T-helper 1 cell treated with Interleukin-12 subunit alpha and Interleukin-12 subunit beta and Interleukin-4 antibody, amounts not matched to agents 30 μg/mL and 1 μg/mL, for 36 hours (primary cell): ENCODE results near the gene AVPR1B.

ENCODE experiments used
- H3K27ac Mint-ChIP-seq: one replicate; pipeline ENCODE4 v1.8.0; 2021; ENCODE audit warnings: mild to moderate bottlenecking, mixed read lengths
- H3K27me3 Mint-ChIP-seq: one replicate; pipeline ENCODE4 v1.8.0; 2021; ENCODE audit warnings: low read depth, mixed read lengths
- H3K36me3 Mint-ChIP-seq: one replicate; pipeline ENCODE4 v1.8.0; 2021; ENCODE audit warnings: low read depth, mixed read lengths
- H3K4me1 Mint-ChIP-seq: one replicate; pipeline ENCODE4 v1.8.0; 2021; ENCODE audit warnings: low read depth, mixed read lengths
- H3K4me3 Mint-ChIP-seq: one replicate; pipeline ENCODE4 v1.8.0; 2021; ENCODE audit warnings: mild to moderate bottlenecking, moderate library complexity, mixed read lengths
- H3K9me3 Mint-ChIP-seq: one replicate; pipeline ENCODE4 v1.8.0; 2021; ENCODE audit warnings: mixed read lengths

The AVPR1B gene

GRCh38 chr1:206106328-206107167, 10.6 kb downstream of the AVPR1B start:
- Mint-ChIP-seq H3K4me1 (peaks cover 3% of the 10 kb centered on the region), H3K36me3 (no peaks in the 10 kb centered on the region), H3K27me3 (peaks cover 25% of the 10 kb centered on the region), H3K27ac (no peak overlapping the region), H3K9me3 (no peaks in the 10 kb centered on the region), H3K4me3 (no peak overlapping the region)

GRCh38 chr1:206105464-206105995, 11.7 kb downstream of the AVPR1B start:
- Mint-ChIP-seq H3K36me3 (no peaks in the 10 kb centered on the region), H3K27me3 (peaks cover 36% of the 10 kb centered on the region), H3K27ac (no peak overlapping the region), H3K9me3 (no peaks in the 10 kb centered on the region), H3K4me3 (no peak overlapping the region), H3K4me1 (peaks cover 3% of the 10 kb centered on the region)

GRCh38 chr1:206103979-206104378, 13.2 kb downstream of the AVPR1B start:
- Mint-ChIP-seq H3K4me3 (no peak overlapping the region), H3K27ac (no peak overlapping the region), H3K9me3 (no peaks in the 10 kb centered on the region), H3K36me3 (no peaks in the 10 kb centered on the region), H3K4me1 (peaks cover 3% of the 10 kb centered on the region), H3K27me3 (peaks cover 47% of the 10 kb centered on the region)

GRCh38 chr1:206102292-206102936, 14.8 kb downstream of the AVPR1B start:
- H3K4me1 Mint-ChIP-seq, result peaks cover 3% of the 10 kb centered on the region
- H3K36me3 Mint-ChIP-seq, result no peaks in the 10 kb centered on the region
- H3K27ac Mint-ChIP-seq, result no peak overlapping the region
- peaks cover 53% of the 10 kb centered on the region for H3K27me3 Mint-ChIP-seq
- no peaks in the 10 kb centered on the region for H3K9me3 Mint-ChIP-seq
- H3K4me3 Mint-ChIP-seq, result no peak overlapping the region

GRCh38 chr1:206101351-206102045, 15.7 kb downstream of the AVPR1B start:
- Mint-ChIP-seq H3K4me1 (peaks cover 3% of the 10 kb centered on the region), H3K27ac (no peak overlapping the region), H3K27me3 (peaks cover 56% of the 10 kb centered on the region), H3K36me3 (no peaks in the 10 kb centered on the region), H3K4me3 (no peak overlapping the region), H3K9me3 (no peaks in the 10 kb centered on the region)

GRCh38 chr1:206100226-206100815, 16.9 kb downstream of the AVPR1B start:
- peaks cover 3% of the 10 kb centered on the region for H3K4me1 Mint-ChIP-seq
- no peaks in the 10 kb centered on the region for H3K9me3 Mint-ChIP-seq
- H3K27ac Mint-ChIP-seq, result no peak overlapping the region
- H3K36me3 Mint-ChIP-seq, result no peaks in the 10 kb centered on the region
- no peak overlapping the region for H3K4me3 Mint-ChIP-seq
- H3K27me3 Mint-ChIP-seq, result peaks cover 56% of the 10 kb centered on the region

- no peaks in the 10 kb centered on the region for H3K9me3 Mint-ChIP-seq
- no peaks in the 10 kb centered on the region for H3K4me1 Mint-ChIP-seq
- H3K27me3 Mint-ChIP-seq, result peaks cover 67% of the 10 kb centered on the region
- no peak overlapping the region for H3K27ac Mint-ChIP-seq
- H3K36me3 Mint-ChIP-seq, result no peaks in the 10 kb centered on the region
- no peak overlapping the region for H3K4me3 Mint-ChIP-seq
These were observed 18.8 kb downstream of the AVPR1B start for GRCh38 chr1:206098242-206098919.

- no peak overlapping the region for H3K27ac Mint-ChIP-seq
- H3K4me1 Mint-ChIP-seq, result no peaks in the 10 kb centered on the region
- peaks cover 67% of the 10 kb centered on the region for H3K27me3 Mint-ChIP-seq
- H3K4me3 Mint-ChIP-seq, result no peak overlapping the region
- no peaks in the 10 kb centered on the region for H3K36me3 Mint-ChIP-seq
- H3K9me3 Mint-ChIP-seq, result no peaks in the 10 kb centered on the region
These were observed 19.8 kb downstream of the AVPR1B start for GRCh38 chr1:206097381-206097780.

- H3K36me3 Mint-ChIP-seq, result no peaks in the 10 kb centered on the region
- no peaks in the 10 kb centered on the region for H3K9me3 Mint-ChIP-seq
- no peaks in the 10 kb centered on the region for H3K4me1 Mint-ChIP-seq
- H3K27ac Mint-ChIP-seq, result no peak overlapping the region
- peaks cover 60% of the 10 kb centered on the region for H3K27me3 Mint-ChIP-seq
- no peak overlapping the region for H3K4me3 Mint-ChIP-seq
These were observed 23.2 kb downstream of the AVPR1B start for GRCh38 chr1:206094024-206094423.

GRCh38 chr1:206089341-206089740, 27.8 kb downstream of the AVPR1B start:
- peaks cover 71% of the 10 kb centered on the region for H3K27me3 Mint-ChIP-seq
- H3K27ac Mint-ChIP-seq, result no peak overlapping the region
- H3K4me3 Mint-ChIP-seq, result no peak overlapping the region
- no peaks in the 10 kb centered on the region for H3K36me3 Mint-ChIP-seq
- H3K9me3 Mint-ChIP-seq, result no peaks in the 10 kb centered on the region
- H3K4me1 Mint-ChIP-seq, result no peaks in the 10 kb centered on the region

GRCh38 chr1:206087091-206087490, 30.1 kb downstream of the AVPR1B start:
- Mint-ChIP-seq H3K4me1 (no peaks in the 10 kb centered on the region), H3K36me3 (no peaks in the 10 kb centered on the region), H3K27ac (no peak overlapping the region), H3K27me3 (peaks cover 63% of the 10 kb centered on the region), H3K4me3 (no peak overlapping the region), H3K9me3 (no peaks in the 10 kb centered on the region)

GRCh38 chr1:206083750-206084149, 33.4 kb downstream of the AVPR1B start:
- Mint-ChIP-seq H3K27me3 (peaks cover 58% of the 10 kb centered on the region), H3K4me3 (no peak overlapping the region), H3K4me1 (peaks cover 19% of the 10 kb centered on the region), H3K36me3 (no peaks in the 10 kb centered on the region), H3K9me3 (no peaks in the 10 kb centered on the region), H3K27ac (no peak overlapping the region)

- no peak overlapping the region for H3K4me3 Mint-ChIP-seq
- H3K9me3 Mint-ChIP-seq, result no peaks in the 10 kb centered on the region
- no peak overlapping the region for H3K27ac Mint-ChIP-seq
- H3K36me3 Mint-ChIP-seq, result no peaks in the 10 kb centered on the region
- H3K27me3 Mint-ChIP-seq, result peaks cover 54% of the 10 kb centered on the region
- peaks cover 19% of the 10 kb centered on the region for H3K4me1 Mint-ChIP-seq
These were observed 34.1 kb downstream of the AVPR1B start for GRCh38 chr1:206082831-206083695.
